Activated CD8-positive, alpha-beta T cell treated with anti-CD3 and anti-CD28 coated beads for 36 hours (primary cell): Measurements from ENCODE around the gene TPI1. TPM values are rescaled to one million over a fixed set of nuclear protein-coding genes. Genes with fewer than 3 reads are reported as not detected.

Source experiments
- ATAC-seq: fragments of 200-7000 bp; cut with Tn5 transposase; one replicate; pipeline ENCODE4 v1.10.0; 2021; ENCODE audit warnings: mild to moderate bottlenecking, moderate library complexity
- CTCF ChIA-PET: fragments of 350-600 bp; sonication (Branson Sonifier 250); formaldehyde crosslinking; loops from one replicate; lab custom pipeline; 2021; ENCODE audit warnings: antibody characterized with exemption; lab: Charles Lee
- POLR2A ChIA-PET: fragments of 350-600 bp; sonication (Branson Sonifier 250); formaldehyde crosslinking; loops from one replicate; lab custom pipeline; 2021; ENCODE audit warnings: antibody characterized with exemption; lab: Charles Lee
- DNase-seq: peaks from one replicate; pipeline ENCODE4 v3.0.0-alpha.2; 2020
- H3K27ac Mint-ChIP-seq: one replicate; pipeline ENCODE4 v1.8.0; 2021; ENCODE audit warnings: mild to moderate bottlenecking, mixed read lengths
- H3K27me3 Mint-ChIP-seq: one replicate; pipeline ENCODE4 v1.8.0; 2021; ENCODE audit warnings: mixed read lengths
- H3K36me3 Mint-ChIP-seq: one replicate; pipeline ENCODE4 v1.8.0; 2021; ENCODE audit warnings: low read depth, mixed read lengths
- H3K4me1 Mint-ChIP-seq: one replicate; pipeline ENCODE4 v1.8.0; 2021; ENCODE audit warnings: low read depth, mixed read lengths
- H3K4me3 Mint-ChIP-seq: one replicate; pipeline ENCODE4 v1.8.0; 2021; ENCODE audit warnings: mild to moderate bottlenecking, moderate library complexity, mixed read lengths
- H3K9me3 Mint-ChIP-seq: one replicate; pipeline ENCODE4 v1.8.0; 2021; ENCODE audit warnings: mixed read lengths
- intact Hi-C: fragments of 100-400 bp; cut with micrococcal nuclease; formaldehyde crosslinking; loops from one replicate; pipeline ENCODE4 v1.10.0; 2022
- total RNA-seq, 2 experiments: library from RNA; stranded (reverse); gene quantifications; one replicate each; pipeline ENCODE4 v1.2.3, GENCODE V29; 2021
- TF ChIP-seq, protein P1 (sequence below): fragments of 200-600 bp; IDR thresholded peaks from one replicate; pipeline ENCODE4 v1.8.0; 2022; ENCODE audit warnings: antibody characterized with exemption, mild to moderate bottlenecking

TPI1 gene
- total RNA-seq, 2 experiments from 2014 or later, result 1,714 to 1,776 TPM

DNA sequence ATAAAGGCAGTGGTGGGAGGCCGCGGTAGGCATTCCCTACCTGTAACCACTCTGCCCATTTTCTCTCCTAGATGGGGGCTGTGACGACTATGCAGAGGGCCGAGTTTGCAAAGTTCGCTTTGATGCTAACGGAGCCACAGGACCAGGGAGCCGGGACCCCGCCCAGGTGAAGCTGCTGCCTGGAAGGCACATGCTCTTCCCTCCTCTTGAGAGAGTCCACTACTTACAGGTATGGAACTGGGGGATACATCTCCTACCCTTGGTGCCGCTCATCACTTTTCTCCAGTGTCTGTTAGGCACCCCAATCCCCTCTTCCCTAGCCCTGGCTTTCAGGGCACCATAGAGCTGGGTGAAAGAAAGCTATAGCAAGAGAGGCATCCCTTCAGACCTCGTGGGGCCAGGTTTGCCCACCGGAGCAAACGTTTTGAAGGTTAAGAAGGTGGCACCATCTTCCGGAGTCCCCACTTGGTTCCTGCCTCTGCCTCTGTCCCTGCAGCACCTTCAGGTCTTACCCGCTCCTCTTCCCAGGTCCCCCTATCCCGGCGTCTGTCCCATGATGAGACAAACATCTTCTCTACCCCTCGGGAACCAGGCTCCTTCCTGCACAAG is 41.1 kb upstream of the TPI1 start:
- Mint-ChIP-seq H3K27ac (no peak overlapping the region), H3K4me3 (no peak overlapping the region), H3K36me3 (no peaks in the 10 kb centered on the region), H3K27me3 (peaks cover 69% of the 10 kb centered on the region), H3K9me3 (no peaks in the 10 kb centered on the region), H3K4me1 (peaks cover 25% of the 10 kb centered on the region)
- DNase-seq, result no peak
- CTCF ChIA-PET, result interaction anchor here (0.8 to 17.9 kb wide), 24 partner anchors 8 to 231 kb away, joined by 3 to 341 read pairs (median 5); partner anchors contain the start of genes LAG3, MLF2, PTMS and TPI1
- intact Hi-C loops, result loop anchor here (5.0 kb wide), 2 partner anchors 44 to 74 kb away; partner anchors contain the start of gene MLF2
- no peak for ATAC-seq
- TF ChIP-seq, protein P1, sequence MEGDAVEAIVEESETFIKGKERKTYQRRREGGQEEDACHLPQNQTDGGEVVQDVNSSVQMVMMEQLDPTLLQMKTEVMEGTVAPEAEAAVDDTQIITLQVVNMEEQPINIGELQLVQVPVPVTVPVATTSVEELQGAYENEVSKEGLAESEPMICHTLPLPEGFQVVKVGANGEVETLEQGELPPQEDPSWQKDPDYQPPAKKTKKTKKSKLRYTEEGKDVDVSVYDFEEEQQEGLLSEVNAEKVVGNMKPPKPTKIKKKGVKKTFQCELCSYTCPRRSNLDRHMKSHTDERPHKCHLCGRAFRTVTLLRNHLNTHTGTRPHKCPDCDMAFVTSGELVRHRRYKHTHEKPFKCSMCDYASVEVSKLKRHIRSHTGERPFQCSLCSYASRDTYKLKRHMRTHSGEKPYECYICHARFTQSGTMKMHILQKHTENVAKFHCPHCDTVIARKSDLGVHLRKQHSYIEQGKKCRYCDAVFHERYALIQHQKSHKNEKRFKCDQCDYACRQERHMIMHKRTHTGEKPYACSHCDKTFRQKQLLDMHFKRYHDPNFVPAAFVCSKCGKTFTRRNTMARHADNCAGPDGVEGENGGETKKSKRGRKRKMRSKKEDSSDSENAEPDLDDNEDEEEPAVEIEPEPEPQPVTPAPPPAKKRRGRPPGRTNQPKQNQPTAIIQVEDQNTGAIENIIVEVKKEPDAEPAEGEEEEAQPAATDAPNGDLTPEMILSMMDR, result no peak
- POLR2A ChIA-PET, result interaction anchor here (0.6 to 1.3 kb wide), 3 partner anchors 34 to 96 kb away, joined by 3 to 4 read pairs (median 3); partner anchors contain the start of gene TPI1

- H3K36me3 Mint-ChIP-seq, result no peaks in the 10 kb centered on the region
- POLR2A ChIA-PET, result interaction anchor here (0.8 to 2.6 kb wide), 4 partner anchors 40 to 97 kb away, joined by 3 to 16 read pairs (median 3); partner anchors contain the start of genes LAG3, MLF2 and TPI1
Measured at GRCh38 chr12:6826734-6827436, 40.4 kb upstream of the TPI1 start.

GRCh38 chr12:6827437-6827911 is 39.9 kb upstream of the TPI1 start:
- DNase-seq (peak; percentile 75), ATAC-seq (peak; percentile 43)
- no peaks in the 10 kb centered on the region for H3K36me3 Mint-ChIP-seq
- intact Hi-C loops, result loop anchor here (5.0 kb wide), 2 partner anchors 45 to 75 kb away; partner anchors contain the start of gene MLF2
- H3K9me3 Mint-ChIP-seq, result no peaks in the 10 kb centered on the region
- no peak overlapping the region for H3K27ac Mint-ChIP-seq
- H3K4me3 Mint-ChIP-seq, result peak overlapping the region; percentile 34
- peaks cover 61% of the 10 kb centered on the region for H3K27me3 Mint-ChIP-seq
- TF ChIP-seq, protein P1, result no peak
- POLR2A ChIA-PET, result interaction anchor here (0.9 to 2.6 kb wide), 4 partner anchors 26 to 74 kb away, joined by 3 to 16 read pairs (median 5); partner anchors contain the start of genes LAG3, MLF2 and TPI1
- peaks cover 20% of the 10 kb centered on the region for H3K4me1 Mint-ChIP-seq
- CTCF ChIA-PET, result interaction anchor here (0.6 to 17.9 kb wide), 7 partner anchors 9 to 209 kb away, joined by 3 to 341 read pairs (median 10); partner anchors contain the start of genes CDCA3, MLF2 and USP5

More at GRCh38 chr12:6826734-6827436, 40.4 kb upstream of the TPI1 start:
- DNase-seq (no peak), ATAC-seq (no peak)
- no peaks in the 10 kb centered on the region for H3K9me3 Mint-ChIP-seq
- peaks cover 22% of the 10 kb centered on the region for H3K4me1 Mint-ChIP-seq
- intact Hi-C loops, result loop anchor here (5.0 kb wide), 2 partner anchors 45 to 75 kb away; partner anchors contain the start of gene MLF2
- CTCF ChIA-PET, result interaction anchor here (0.8 to 17.9 kb wide), 17 partner anchors 8 to 92 kb away, joined by 3 to 341 read pairs (median 8); partner anchors contain the start of genes CDCA3, MLF2, PTMS and TPI1
- peaks cover 67% of the 10 kb centered on the region for H3K27me3 Mint-ChIP-seq
- no peak overlapping the region for H3K27ac Mint-ChIP-seq
- H3K4me3 Mint-ChIP-seq, result no peak overlapping the region
- TF ChIP-seq, protein P1, result no peak

DNA sequence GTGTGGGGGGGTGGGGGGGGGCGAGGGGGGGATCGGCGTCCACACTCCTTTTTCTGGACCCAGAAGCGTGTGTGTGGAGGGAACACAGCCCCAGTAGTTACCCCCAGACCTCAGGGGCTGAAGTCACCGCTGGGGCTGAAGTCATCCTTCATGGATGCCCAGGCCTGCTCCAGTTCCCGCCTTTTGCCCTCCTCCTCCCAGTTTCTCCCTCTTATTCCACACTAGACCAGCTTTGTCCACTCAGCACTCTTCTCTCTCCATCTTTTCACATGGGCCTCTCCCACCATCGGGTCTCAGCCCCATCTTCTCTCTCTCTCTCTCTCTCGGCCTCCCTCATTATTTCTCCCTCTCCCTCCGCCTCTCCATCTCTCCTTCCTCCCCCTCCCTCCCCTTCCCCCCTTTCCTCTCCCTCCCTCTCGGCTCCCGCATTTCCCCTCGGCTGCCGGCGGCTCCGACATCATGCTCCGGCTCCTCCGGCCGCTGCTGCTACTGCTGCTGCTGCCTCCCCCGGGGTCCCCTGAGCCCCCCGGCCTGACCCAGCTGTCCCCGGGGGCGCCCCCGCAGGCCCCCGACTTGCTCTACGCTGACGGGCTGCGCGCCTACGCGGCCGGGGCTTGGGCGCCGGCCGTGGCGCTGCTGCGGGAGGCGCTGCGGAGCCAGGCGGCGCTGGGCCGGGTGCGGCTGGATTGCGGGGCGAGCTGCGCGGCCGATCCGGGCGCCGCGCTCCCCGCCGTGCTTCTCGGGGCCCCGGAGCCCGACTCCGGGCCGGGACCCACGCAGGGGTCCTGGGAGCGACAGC is 39.1 kb upstream of the TPI1 start, which contains the start of gene P3H3:
TSS of gene P3H3 (plus strand) at position 426 of the 799 bp plus-strand sequence. CDS start at position 460, 34 bp downstream.
- ATAC-seq (peak; percentile 24), DNase-seq (peak; percentile 28)
- Mint-ChIP-seq H3K27me3 (peaks cover 55% of the 10 kb centered on the region), H3K4me1 (peaks cover 20% of the 10 kb centered on the region), H3K36me3 (no peaks in the 10 kb centered on the region), H3K9me3 (no peaks in the 10 kb centered on the region), H3K4me3 (peak within 1 kb of the TSS; percentile 79), H3K27ac (peak within 1 kb of the TSS; percentile 77)
- TF ChIP-seq, protein P1, result peak; percentile 7
- ChIA-PET CTCF (interaction anchor here (0.6 to 17.9 kb wide), 9 partner anchors 8 to 210 kb away, joined by 3 to 341 read pairs (median 6); partner anchors contain the start of genes CDCA3, COPS7A, MLF2 and PTMS), POLR2A (interaction anchor here (1.0 to 2.6 kb wide), 6 partner anchors 23 to 104 kb away, joined by 4 to 16 read pairs (median 6); partner anchors contain the start of genes CDCA3, COPS7A, MLF2 and TPI1)
- intact Hi-C loops, result loop anchor here (5.0 kb wide), 2 partner anchors 46 to 76 kb away; partner anchors contain the start of gene MLF2
